H9 (cell line): Measurements from ENCODE around the gene SEC16B. TPM values are rescaled to one million over a fixed set of nuclear protein-coding genes. Genes with fewer than 3 reads are reported as not detected.

Experiments
- DNase-seq: peaks from one replicate; pipeline ENCODE4 v3.0.0-alpha.2; 2017
- H2AFZ ChIP-seq: one replicate; pipeline ENCODE4 v1.6.1; 2013; ENCODE audit warnings: mild to moderate bottlenecking, low read length, control low read depth, moderate library complexity
- H2AK5ac ChIP-seq: 2 replicates; pipeline ENCODE4 v1.6.1; 2013; ENCODE audit warnings: low read length, control low read depth, mixed read lengths; ENCODE audit not compliant: insufficient read length
- H2BK120ac ChIP-seq: one replicate; pipeline ENCODE4 v1.6.1; 2013; ENCODE audit warnings: low read depth, mild to moderate bottlenecking, low read length, control low read depth, inconsistent platforms; ENCODE audit not compliant: poor library complexity, severe bottlenecking
- H2BK12ac ChIP-seq: 2 replicates; pipeline ENCODE4 v1.6.1; 2013; ENCODE audit warnings: low read length, control low read depth, mixed read lengths, low read depth; ENCODE audit not compliant: insufficient read length
- H2BK15ac ChIP-seq: 2 replicates; pipeline ENCODE4 v1.6.1; 2013; ENCODE audit warnings: low read depth, low read length, control low read depth
- H2BK20ac ChIP-seq: one replicate; pipeline ENCODE4 v1.6.1; 2013; ENCODE audit warnings: low read depth, mild to moderate bottlenecking, low read length, control low read depth, inconsistent platforms; ENCODE audit not compliant: poor library complexity, severe bottlenecking
- H2BK5ac ChIP-seq: 2 replicates; pipeline ENCODE4 v1.6.1; 2013; ENCODE audit warnings: low read length, control low read depth, mixed read lengths; ENCODE audit not compliant: insufficient read length
- H3K14ac ChIP-seq: 2 replicates; pipeline ENCODE4 v1.6.1; 2013; ENCODE audit warnings: low read length, control low read depth; ENCODE audit not compliant: insufficient read depth
- H3K18ac ChIP-seq: 2 replicates; pipeline ENCODE4 v1.6.1; 2013; ENCODE audit warnings: low read depth, mild to moderate bottlenecking, mixed read lengths, low read length, control low read depth; ENCODE audit not compliant: insufficient read length
- H3K23ac ChIP-seq: 2 replicates; pipeline ENCODE4 v1.6.1; 2013; ENCODE audit warnings: low read length, control low read depth, mixed read lengths, low read depth; ENCODE audit not compliant: insufficient read length
- H3K23me2 ChIP-seq: 2 replicates; pipeline ENCODE4 v1.6.1; 2013; ENCODE audit warnings: low read depth, mild to moderate bottlenecking, mixed read lengths, low read length, control low read depth; ENCODE audit not compliant: insufficient read length, poor library complexity, severe bottlenecking
- H3K27ac ChIP-seq: 2 replicates; pipeline ENCODE4 v1.5.1; 2013; ENCODE audit warnings: low read length, control low read depth, mixed read lengths, low read depth; ENCODE audit not compliant: insufficient read length
- H3K27me3 ChIP-seq: 2 replicates; pipeline ENCODE4 v1.6.1; 2013; ENCODE audit warnings: low read length, control low read depth, inconsistent platforms; ENCODE audit not compliant: insufficient read depth
- H3K4ac ChIP-seq: 2 replicates; pipeline ENCODE4 v1.6.1; 2013; ENCODE audit warnings: low read depth, mild to moderate bottlenecking, control low read depth, inconsistent platforms, low read length, moderate library complexity
- H3K4me1 ChIP-seq: 2 replicates; pipeline ENCODE4 v1.6.1; 2013; ENCODE audit warnings: low read length, control low read depth, inconsistent platforms; ENCODE audit not compliant: insufficient read depth
- H3K4me2 ChIP-seq: 2 replicates; pipeline ENCODE4 v1.6.1; 2013; ENCODE audit warnings: low read length, control low read depth, mixed read lengths; ENCODE audit not compliant: insufficient read length, insufficient read depth
- H3K56ac ChIP-seq: 2 replicates; pipeline ENCODE4 v1.6.1; 2013; ENCODE audit warnings: low read depth, mild to moderate bottlenecking, mixed read lengths, low read length, control low read depth; ENCODE audit not compliant: insufficient read length
- H3K79me1 ChIP-seq: 2 replicates; pipeline ENCODE4 v1.6.1; 2013; ENCODE audit warnings: low read depth, mild to moderate bottlenecking, moderate library complexity, low read length, control low read depth, inconsistent platforms; ENCODE audit not compliant: insufficient read depth, poor library complexity, severe bottlenecking
- H3K79me2 ChIP-seq: 2 replicates; pipeline ENCODE4 v1.6.1; 2013; ENCODE audit warnings: low read length, control low read depth, inconsistent platforms; ENCODE audit not compliant: insufficient read depth
- H3K9ac ChIP-seq: 2 replicates; pipeline ENCODE4 v1.6.1; 2013; ENCODE audit warnings: low read length, control low read depth, mixed read lengths; ENCODE audit not compliant: insufficient read length; ENCODE audit errors: extremely low read depth
- H3K9me3 ChIP-seq: one replicate; pipeline ENCODE4 v1.6.1; 2013; ENCODE audit warnings: low read depth, low read length, inconsistent platforms; ENCODE audit not compliant: control insufficient read depth
- H3T11ph ChIP-seq: one replicate; pipeline ENCODE4 v1.6.1; 2013; ENCODE audit warnings: mild to moderate bottlenecking, low read length, control low read depth, inconsistent platforms
- H4K20me1 ChIP-seq: one replicate; pipeline ENCODE4 v1.6.1; 2013; ENCODE audit not compliant: control insufficient read depth, insufficient read length, insufficient read depth
- H4K5ac ChIP-seq: 2 replicates; pipeline ENCODE4 v1.6.1; 2013; ENCODE audit warnings: low read depth, mild to moderate bottlenecking, mixed read lengths, low read length, control low read depth; ENCODE audit not compliant: insufficient read length
- H4K8ac ChIP-seq: replicated peaks from 2 replicates; pipeline ENCODE4 v1.6.1; 2013; ENCODE audit warnings: low read length, control low read depth, mixed read lengths, low read depth; ENCODE audit not compliant: insufficient read length
- H4K91ac ChIP-seq: 2 replicates; pipeline ENCODE4 v1.6.1; 2013; ENCODE audit warnings: low read depth, mild to moderate bottlenecking, moderate library complexity, mixed read lengths, low read length, control low read depth; ENCODE audit not compliant: insufficient read length
- H3K27ac Mint-ChIP-seq, 3 experiments: 2 replicates in 2 of 3; 3 replicates in 1 of 3; pipeline ENCODE4 v1.8.0; 2020 to 2021; ENCODE audit warnings: mixed read lengths in 3 of 3, mild to moderate bottlenecking in 1 of 3, moderate library complexity in 1 of 3
- H3K27me3 Mint-ChIP-seq: 2 replicates; pipeline ENCODE4 v1.8.0; 2021; ENCODE audit warnings: low read depth, mild to moderate bottlenecking, moderate library complexity, mixed read lengths
- H3K36me3 Mint-ChIP-seq, 3 experiments: 2 replicates in 2 of 3; 3 replicates in 1 of 3; pipeline ENCODE4 v1.8.0; 2020 to 2021; ENCODE audit warnings: low read depth in 3 of 3, mixed read lengths in 3 of 3; ENCODE audit not compliant: insufficient read depth in 1 of 3
- H3K4me1 Mint-ChIP-seq, 2 experiments: 2 replicates each; pipeline ENCODE4 v1.8.0; 2020; ENCODE audit warnings: mixed read lengths in 2 of 2
- H3K4me3 Mint-ChIP-seq, 2 experiments: 2 replicates in 1 of 2; 3 replicates in 1 of 2; pipeline ENCODE4 v1.8.0; 2020 to 2021; ENCODE audit warnings: mild to moderate bottlenecking in 2 of 2, mixed read lengths in 2 of 2, moderate library complexity in 1 of 2
- H3K9me3 Mint-ChIP-seq, 2 experiments: 2 replicates in 1 of 2; 3 replicates in 1 of 2; pipeline ENCODE4 v1.8.0; 2020; ENCODE audit warnings: mild to moderate bottlenecking in 2 of 2, mixed read lengths in 2 of 2, moderate library complexity in 1 of 2
- WGBS: extraction: QIAGEN DNeasy Blood & Tissue Kit; methylation state at CpG from one replicate; pipeline ENCODE4 v1.1.7; 2013; ENCODE audit warnings: missing lambda C conversion rate, low lambda C conversion rate, mixed read lengths; ENCODE audit not compliant: insufficient read length; ENCODE audit errors: extremely low coverage; 5-methylcytosine and 5-hydroxymethylcytosine counted together
- total RNA-seq: library from RNA; stranded (reverse); gene quantifications from 2 replicates; pipeline ENCODE4 v1.2.1, GENCODE V29; 2021
- TF ChIP-seq, protein P1 (sequence below): fragments of 200-600 bp; sonication (generic); conservative IDR thresholded peaks from 3 replicates; pipeline ENCODE4 v1.8.0; 2021; ENCODE audit warnings: antibody characterized with exemption, mild to moderate bottlenecking

SEC16B gene
- total RNA-seq, 1 experiment from 2014 or later, result 0.83 TPM

DNA sequence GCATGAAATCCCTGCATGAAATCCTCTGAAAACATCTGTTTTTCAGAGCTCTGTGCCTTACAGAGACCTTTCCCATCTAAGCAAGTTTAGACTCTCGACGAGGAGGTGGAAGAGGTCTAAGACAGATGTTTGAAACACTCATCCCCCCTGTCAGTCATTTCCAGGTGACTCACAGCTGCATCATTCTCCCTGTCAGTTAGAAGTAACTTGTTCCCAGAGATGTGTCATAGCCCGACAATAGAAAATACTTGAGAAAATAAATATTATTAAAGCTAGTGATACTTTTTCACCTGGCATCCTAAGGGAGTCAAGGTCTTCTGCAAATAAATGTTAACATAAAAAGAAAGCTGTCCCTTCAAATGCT lies 41.6 kb upstream of the SEC16B start:
- no peak overlapping the region for H3K23ac ChIP-seq
- H3K79me1 ChIP-seq, result no peaks in the 10 kb centered on the region
- no peak overlapping the region for H2BK15ac ChIP-seq
- peaks cover 5% of the 10 kb centered on the region; the same call in 1 of the 2 replicates for H3K4me1 ChIP-seq
- WGBS, result no CpG with 5 or more reads among the region's 3 CpGs
- H2AFZ ChIP-seq, result no peak overlapping the region
- TF ChIP-seq, protein P1, sequence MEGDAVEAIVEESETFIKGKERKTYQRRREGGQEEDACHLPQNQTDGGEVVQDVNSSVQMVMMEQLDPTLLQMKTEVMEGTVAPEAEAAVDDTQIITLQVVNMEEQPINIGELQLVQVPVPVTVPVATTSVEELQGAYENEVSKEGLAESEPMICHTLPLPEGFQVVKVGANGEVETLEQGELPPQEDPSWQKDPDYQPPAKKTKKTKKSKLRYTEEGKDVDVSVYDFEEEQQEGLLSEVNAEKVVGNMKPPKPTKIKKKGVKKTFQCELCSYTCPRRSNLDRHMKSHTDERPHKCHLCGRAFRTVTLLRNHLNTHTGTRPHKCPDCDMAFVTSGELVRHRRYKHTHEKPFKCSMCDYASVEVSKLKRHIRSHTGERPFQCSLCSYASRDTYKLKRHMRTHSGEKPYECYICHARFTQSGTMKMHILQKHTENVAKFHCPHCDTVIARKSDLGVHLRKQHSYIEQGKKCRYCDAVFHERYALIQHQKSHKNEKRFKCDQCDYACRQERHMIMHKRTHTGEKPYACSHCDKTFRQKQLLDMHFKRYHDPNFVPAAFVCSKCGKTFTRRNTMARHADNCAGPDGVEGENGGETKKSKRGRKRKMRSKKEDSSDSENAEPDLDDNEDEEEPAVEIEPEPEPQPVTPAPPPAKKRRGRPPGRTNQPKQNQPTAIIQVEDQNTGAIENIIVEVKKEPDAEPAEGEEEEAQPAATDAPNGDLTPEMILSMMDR, result no peak
- no peaks in the 10 kb centered on the region; the same call in 1 of the 2 replicates for H3K27me3 Mint-ChIP-seq
- no peak overlapping the region for H4K91ac ChIP-seq
- H2BK20ac ChIP-seq, result no peak overlapping the region
- H4K20me1 ChIP-seq, result no peaks in the 10 kb centered on the region
- H3K14ac ChIP-seq, result no peak overlapping the region
- no peak overlapping the region for H4K8ac ChIP-seq
- no peaks in the 10 kb centered on the region for H3K36me3 Mint-ChIP-seq
- no peak overlapping the region for H2BK12ac ChIP-seq
- H3K9ac ChIP-seq, result no peak overlapping the region
- H3K23me2 ChIP-seq, result no peaks in the 10 kb centered on the region
- no peak overlapping the region for H3K27ac ChIP-seq
- no peak overlapping the region for H3T11ph ChIP-seq
- H3K9me3 ChIP-seq, result no peaks in the 10 kb centered on the region
- no peak overlapping the region for H3K18ac ChIP-seq
- H3K27ac Mint-ChIP-seq, result no peak overlapping the region
- H3K4me3 Mint-ChIP-seq, result no peak overlapping the region
- no peak overlapping the region for H4K5ac ChIP-seq
- H2AK5ac ChIP-seq, result no peak overlapping the region
- no peak overlapping the region for H2BK5ac ChIP-seq
- no peak for DNase-seq
- H3K4me2 ChIP-seq, result no peak overlapping the region
- no peaks in the 10 kb centered on the region for H3K27me3 ChIP-seq
- peaks cover 1 to 3% of the 10 kb centered on the region in 2 experiments; a peak in 2 of 5 replicates for H3K9me3 Mint-ChIP-seq
- H3K4me1 Mint-ChIP-seq, result peaks cover 13 to 14% of the 10 kb centered on the region in 2 experiments
- no peak overlapping the region for H3K56ac ChIP-seq
- no peak overlapping the region for H2BK120ac ChIP-seq
- H3K79me2 ChIP-seq, result no peaks in the 10 kb centered on the region
- no peak overlapping the region for H3K4ac ChIP-seq
